Osteocyte (in vitro differentiated cells): Measurements from ENCODE around the gene JPT2. TPM values are rescaled to one million over a fixed set of nuclear protein-coding genes. Genes with fewer than 3 reads are reported as not detected.

Experiments
- DNase-seq: peaks from one replicate; pipeline ENCODE4 v3.0.0; 2021; ENCODE audit warnings: mixed read lengths; ENCODE audit not compliant: unreplicated experiment; ENCODE audit errors: extremely low spot score
- H3K27ac Mint-ChIP-seq: one replicate; pipeline ENCODE4 v1.8.0; 2021; ENCODE audit warnings: mild to moderate bottlenecking, mixed read lengths; ENCODE audit not compliant: unreplicated experiment
- H3K27me3 Mint-ChIP-seq: one replicate; pipeline ENCODE4 v1.8.0; 2021; ENCODE audit warnings: mixed read lengths; ENCODE audit not compliant: unreplicated experiment
- H3K36me3 Mint-ChIP-seq: one replicate; pipeline ENCODE4 v1.8.0; 2021; ENCODE audit warnings: mixed read lengths; ENCODE audit not compliant: unreplicated experiment
- H3K4me1 Mint-ChIP-seq: one replicate; pipeline ENCODE4 v1.8.0; 2021; ENCODE audit warnings: mixed read lengths; ENCODE audit not compliant: unreplicated experiment
- H3K4me3 Mint-ChIP-seq: one replicate; pipeline ENCODE4 v1.8.0; 2021; ENCODE audit warnings: mild to moderate bottlenecking, moderate library complexity, mixed read lengths; ENCODE audit not compliant: unreplicated experiment
- H3K9me3 Mint-ChIP-seq: one replicate; pipeline ENCODE4 v1.8.0; 2021; ENCODE audit warnings: mixed read lengths; ENCODE audit not compliant: unreplicated experiment
- total RNA-seq: library from RNA; stranded (reverse); gene quantifications from 2 replicates; pipeline ENCODE4 v1.2.1, GENCODE V29; 2021
- TF ChIP-seq, protein P1 (sequence below): fragments of 200-600 bp; sonication (generic); IDR thresholded peaks from 2 replicates; pipeline ENCODE4 v1.5.0; 2021; ENCODE audit warnings: antibody characterized with exemption, mild to moderate bottlenecking, moderate library complexity

JPT2 gene
- total RNA-seq, 1 donor from 2014 or later = 53.6 TPM

DNA sequence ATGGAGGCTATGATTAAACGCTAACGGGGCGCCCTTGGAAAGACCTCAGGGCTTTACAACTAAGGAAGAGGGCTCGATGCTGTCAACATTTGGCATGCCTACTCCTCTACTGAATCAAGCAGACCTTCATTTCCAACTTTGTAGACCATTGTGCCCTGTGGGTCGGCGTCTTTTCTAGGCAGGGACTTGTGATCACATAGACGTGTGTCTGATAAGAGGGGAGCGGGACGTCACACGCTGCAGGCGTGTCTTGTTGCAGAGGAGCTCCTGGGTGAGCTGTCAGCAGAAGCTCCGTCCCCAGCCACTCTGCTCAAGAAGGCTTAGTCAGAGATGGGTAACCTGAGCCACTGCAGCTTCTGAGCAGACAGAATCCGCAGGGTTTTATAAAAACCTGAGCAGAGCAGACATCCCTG lies 30.7 kb downstream of the JPT2 start:
- Mint-ChIP-seq H3K27ac (peak overlapping the region; percentile 59), H3K36me3 (no peaks in the 10 kb centered on the region), H3K4me3 (peak overlapping the region; percentile 22), H3K27me3 (no peaks in the 10 kb centered on the region), H3K9me3 (no peaks in the 10 kb centered on the region), H3K4me1 (peaks cover 52% of the 10 kb centered on the region)
- TF ChIP-seq, protein P1, sequence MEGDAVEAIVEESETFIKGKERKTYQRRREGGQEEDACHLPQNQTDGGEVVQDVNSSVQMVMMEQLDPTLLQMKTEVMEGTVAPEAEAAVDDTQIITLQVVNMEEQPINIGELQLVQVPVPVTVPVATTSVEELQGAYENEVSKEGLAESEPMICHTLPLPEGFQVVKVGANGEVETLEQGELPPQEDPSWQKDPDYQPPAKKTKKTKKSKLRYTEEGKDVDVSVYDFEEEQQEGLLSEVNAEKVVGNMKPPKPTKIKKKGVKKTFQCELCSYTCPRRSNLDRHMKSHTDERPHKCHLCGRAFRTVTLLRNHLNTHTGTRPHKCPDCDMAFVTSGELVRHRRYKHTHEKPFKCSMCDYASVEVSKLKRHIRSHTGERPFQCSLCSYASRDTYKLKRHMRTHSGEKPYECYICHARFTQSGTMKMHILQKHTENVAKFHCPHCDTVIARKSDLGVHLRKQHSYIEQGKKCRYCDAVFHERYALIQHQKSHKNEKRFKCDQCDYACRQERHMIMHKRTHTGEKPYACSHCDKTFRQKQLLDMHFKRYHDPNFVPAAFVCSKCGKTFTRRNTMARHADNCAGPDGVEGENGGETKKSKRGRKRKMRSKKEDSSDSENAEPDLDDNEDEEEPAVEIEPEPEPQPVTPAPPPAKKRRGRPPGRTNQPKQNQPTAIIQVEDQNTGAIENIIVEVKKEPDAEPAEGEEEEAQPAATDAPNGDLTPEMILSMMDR = no peak
- DNase-seq = no peak

DNA sequence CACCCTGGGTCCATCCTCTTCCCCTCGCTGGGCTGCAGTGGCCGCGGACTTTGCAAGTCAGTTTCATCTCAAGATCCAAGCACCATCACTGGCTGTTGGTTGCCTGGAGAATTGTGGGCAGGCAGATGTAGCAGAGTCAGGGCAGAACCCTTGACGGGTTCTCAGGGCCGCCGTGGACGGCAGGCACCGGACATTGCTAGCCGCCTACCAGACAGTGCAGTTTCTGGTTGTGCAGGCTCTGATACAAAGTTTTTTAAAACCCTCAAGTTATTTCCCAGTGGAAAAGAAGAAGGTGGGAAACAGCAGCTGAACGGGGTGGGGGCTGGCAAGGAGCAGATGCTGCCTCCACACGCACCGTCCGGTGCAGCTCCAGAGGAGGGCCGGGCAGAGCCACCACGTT lies 31.3 kb downstream of the JPT2 start:
- DNase-seq = no peak
- H3K27me3 Mint-ChIP-seq = no peaks in the 10 kb centered on the region
- no peak overlapping the region for H3K4me3 Mint-ChIP-seq
- H3K27ac Mint-ChIP-seq = no peak overlapping the region
- TF ChIP-seq, protein P1 = no peak
- H3K36me3 Mint-ChIP-seq = no peaks in the 10 kb centered on the region
- peaks cover 53% of the 10 kb centered on the region for H3K4me1 Mint-ChIP-seq
- no peaks in the 10 kb centered on the region for H3K9me3 Mint-ChIP-seq

DNA sequence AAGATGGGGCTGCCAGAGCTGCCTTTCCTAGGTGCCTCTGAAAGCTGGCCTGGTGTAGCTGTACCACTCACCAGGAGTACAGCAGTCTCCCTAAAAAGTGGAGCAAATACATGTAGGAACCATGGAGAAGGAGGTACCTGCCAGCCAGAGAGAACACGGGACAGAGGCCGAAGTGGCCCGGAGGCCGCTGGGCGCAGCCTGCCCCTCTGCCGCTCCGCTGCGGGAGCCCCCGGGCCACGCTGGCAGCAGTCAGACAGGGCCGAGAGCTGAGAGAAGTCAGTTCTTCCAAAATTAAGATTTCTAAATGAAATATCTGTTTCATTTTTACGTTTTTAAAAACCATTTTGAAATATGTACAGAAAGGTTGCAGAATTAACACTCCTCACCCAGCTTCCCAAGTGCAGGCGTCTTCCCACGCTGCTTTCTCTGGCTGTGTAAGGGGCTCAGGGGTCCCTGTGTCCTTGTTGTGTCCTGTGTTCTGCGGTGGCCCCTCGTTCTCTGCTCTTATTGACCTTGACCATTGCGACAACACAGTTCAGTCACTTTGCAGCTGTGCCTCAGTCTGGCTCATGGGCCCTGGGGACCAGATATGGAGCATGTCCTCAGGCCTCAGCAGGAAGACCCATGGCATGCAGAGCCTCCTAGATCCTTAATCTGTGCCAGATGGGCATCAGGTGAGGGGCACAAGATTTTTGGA lies 32.9 kb downstream of the JPT2 start:
- no peaks in the 10 kb centered on the region for H3K36me3 Mint-ChIP-seq
- H3K27ac Mint-ChIP-seq = no peak overlapping the region

DNA sequence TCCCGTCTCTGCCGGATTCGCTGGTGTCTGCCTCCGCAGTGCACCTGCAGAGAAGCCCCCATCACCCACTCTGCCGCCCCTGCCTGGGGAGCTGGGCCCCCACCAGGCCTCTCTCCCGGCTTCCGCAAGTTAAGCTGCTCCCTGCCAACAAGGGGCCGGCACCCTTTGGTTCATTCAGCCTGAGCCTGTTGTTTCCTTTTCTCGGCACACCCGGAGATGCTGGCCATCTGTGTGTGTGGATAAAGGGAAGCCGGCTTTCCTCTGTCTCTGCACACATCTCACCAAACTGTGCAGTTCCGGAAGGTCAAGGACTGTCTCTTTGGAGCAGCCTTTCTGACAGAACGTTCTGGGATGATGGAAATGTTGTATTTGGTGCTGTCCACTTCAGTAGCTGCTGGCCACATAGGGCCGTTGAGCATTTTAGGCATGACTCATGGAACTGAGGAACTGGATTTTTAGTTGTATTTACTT lies 34.7 kb downstream of the JPT2 start:
- Mint-ChIP-seq H3K27me3 (no peaks in the 10 kb centered on the region), H3K27ac (peak overlapping the region; percentile 78)

More for the DNA sequence above, 32.9 kb downstream of the JPT2 start:
- TF ChIP-seq, protein P1 = no peak
- Mint-ChIP-seq H3K4me1 (peaks cover 48% of the 10 kb centered on the region), H3K4me3 (no peak overlapping the region), H3K27me3 (no peaks in the 10 kb centered on the region), H3K9me3 (no peaks in the 10 kb centered on the region)
- no peak for DNase-seq

DNA sequence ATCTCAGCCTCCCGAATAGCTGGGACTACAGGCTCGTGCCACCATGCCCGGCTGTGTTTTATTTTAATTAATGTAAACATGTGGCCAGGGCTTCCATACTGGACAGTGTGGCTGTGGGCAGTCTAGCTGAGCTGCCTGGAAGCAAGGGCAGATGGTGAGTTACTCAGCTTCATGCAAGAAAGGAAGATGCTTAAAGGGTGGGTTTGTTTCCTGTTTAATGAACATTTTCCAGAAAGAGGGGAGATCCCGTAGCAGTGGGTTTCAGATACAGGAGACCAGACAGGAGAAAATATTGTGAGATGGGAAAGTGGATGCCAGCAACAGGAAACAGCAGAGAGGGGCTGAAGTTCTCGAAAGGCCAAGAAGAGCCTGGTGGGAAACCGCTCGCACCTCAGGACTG lies 35.3 kb downstream of the JPT2 start:
- no peak for DNase-seq
- no peak overlapping the region for H3K4me3 Mint-ChIP-seq
- TF ChIP-seq, protein P1 = no peak
- H3K27ac Mint-ChIP-seq = peak overlapping the region; percentile 78
- no peaks in the 10 kb centered on the region for H3K9me3 Mint-ChIP-seq
- H3K4me1 Mint-ChIP-seq = peaks cover 35% of the 10 kb centered on the region
- H3K36me3 Mint-ChIP-seq = no peaks in the 10 kb centered on the region
- H3K27me3 Mint-ChIP-seq = no peaks in the 10 kb centered on the region

More for the DNA sequence above, 34.7 kb downstream of the JPT2 start:
- Mint-ChIP-seq H3K9me3 (no peaks in the 10 kb centered on the region), H3K4me3 (no peak overlapping the region), H3K4me1 (peaks cover 40% of the 10 kb centered on the region), H3K36me3 (no peaks in the 10 kb centered on the region)
- TF ChIP-seq, protein P1 = no peak
- DNase-seq = no peak
